Esophagus muscularis mucosa (tissue), 4 donors: Measurements from ENCODE around the gene SGIP1. TPM values are rescaled to one million over a fixed set of nuclear protein-coding genes. Genes with fewer than 3 reads are reported as not detected.

Source experiments
- DNase-seq: peaks from one replicate; pipeline ENCODE4 v3.0.0-alpha.2; 2017; ENCODE audit errors: extremely low spot score
- H3K27ac ChIP-seq, 4 donors: fragments of 200-600 bp; sonication (generic); replicated peaks in 1 of 4; 1 replicate in 3 of 4; 2 replicates in 1 of 4; pipeline ENCODE4 v1.5.1; 2016 to 2019; ENCODE audit warnings: mild to moderate bottlenecking in 1 of 4
- H3K27me3 ChIP-seq, 4 donors: fragments of 200-600 bp; sonication (generic); one replicate each; pipeline versions ENCODE4 v1.5.1 to v1.6.0; 2016 to 2019
- H3K36me3 ChIP-seq, 4 donors: fragments of 200-600 bp; sonication (generic); one replicate each; pipeline ENCODE4 v1.5.1; 2016 to 2019
- H3K4me1 ChIP-seq, 4 donors: fragments of 200-600 bp; sonication (generic); one replicate each; pipeline ENCODE4 v1.5.1; 2016 to 2019
- H3K4me3 ChIP-seq, 4 donors: fragments of 200-600 bp; sonication (generic); 1 replicate in 2 of 4; 2 replicates in 2 of 4; pipeline ENCODE4 v1.5.1; 2016 to 2019; ENCODE audit warnings: mild to moderate bottlenecking in 4 of 4, moderate library complexity in 1 of 4
- H3K9me3 ChIP-seq, 4 donors: fragments of 200-600 bp; sonication (generic); 1 replicate in 3 of 4; 2 replicates in 1 of 4; pipeline ENCODE4 v1.5.1; 2016 to 2019
- CTCF ChIP-seq, 3 experiments: fragments of 200-600 bp in 2 of 3; fragments of 450-650 bp in 1 of 3; sonication (generic) in 2 of 3; IDR thresholded peaks; one replicate each; pipeline ENCODE4 v1.5.1; 2017 to 2019; ENCODE audit warnings: antibody characterized with exemption in 3 of 3, mild to moderate bottlenecking in 2 of 3, moderate library complexity in 1 of 3
- EP300 ChIP-seq: sonication (generic); formaldehyde crosslinking; IDR thresholded peaks from one replicate; pipeline ENCODE4 v1.6.1; 2017; ENCODE audit warnings: antibody characterized with exemption
- POLR2A ChIP-seq: fragments of 450-650 bp; IDR thresholded peaks from one replicate; pipeline ENCODE4 v1.6.1; 2017; ENCODE audit warnings: antibody characterized with exemption, moderate library complexity, mild to moderate bottlenecking, low read depth
- POLR2AphosphoS5 ChIP-seq, 2 donors: sonication (generic); formaldehyde crosslinking; IDR thresholded peaks; one replicate each; pipeline ENCODE4 v1.6.1; 2017; ENCODE audit warnings: antibody characterized with exemption in 2 of 2
- WGBS: methylation state at CpG from one replicate; pipeline ENCODE4 v1.1.5; 2018; 5-methylcytosine and 5-hydroxymethylcytosine counted together
- intact Hi-C: fragments of 100-400 bp; cut with DNase I; formaldehyde crosslinking; loops from one replicate; pipeline ENCODE4 v1.15.1; 2023
- total RNA-seq, 4 donors: library from RNA; depleted of rRNA; stranded (reverse); fragments of >200 nt; gene quantifications; one replicate each; pipeline versions ENCODE4 v1.1.0 to v1.2.1, GENCODE V29; 2016

Gene SGIP1
- total RNA-seq, 4 donors from 2014 or later = 9.1 to 16.2 (median 11.8) TPM

DNA sequence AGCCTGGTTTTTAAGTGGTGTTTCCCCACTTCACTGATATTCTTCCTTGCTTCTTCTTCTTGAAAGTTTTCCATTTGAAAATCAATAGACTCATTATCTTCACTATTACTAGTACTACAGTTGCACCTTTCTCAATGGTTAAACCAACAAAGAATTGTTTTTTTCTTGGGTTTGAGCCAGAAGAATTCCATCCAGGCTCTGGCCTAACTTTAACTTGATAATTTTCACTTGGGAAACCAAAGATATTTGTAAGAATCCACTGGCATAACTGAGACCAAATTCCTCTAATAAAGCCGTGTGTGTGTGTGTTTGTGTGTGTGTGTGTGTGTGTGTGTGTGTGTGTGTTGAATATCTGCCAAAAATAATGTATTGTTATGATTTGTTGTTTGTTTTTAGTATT lies 103.2 kb downstream of the SGIP1 start:
- WGBS = 70% methylated on average over 1 of the region's 1 CpG

GRCh38 chr1:66641891-66642473 lies 108.0 kb downstream of the SGIP1 start:
- DNase-seq = no peak
- no peaks in the 10 kb centered on the region for H3K27me3 ChIP-seq
- no peaks in the 10 kb centered on the region for H3K9me3 ChIP-seq
- no peaks in the 10 kb centered on the region for H3K4me1 ChIP-seq
- peaks cover 0 to 14% (median 0%) of the 10 kb centered on the region in 4 donors for H3K36me3 ChIP-seq
- intact Hi-C loops = no loop called here
- H3K4me3 ChIP-seq = no peak overlapping the region
- 96% methylated on average over 4 of the region's 4 CpGs for WGBS
- H3K27ac ChIP-seq = no peak overlapping the region
- TF ChIP-seq POLR2A = no peak
- no peak for TF ChIP-seq POLR2AphosphoS5 (IDR thresholded peaks at IDR 0.05)
- TF ChIP-seq CTCF (IDR thresholded peaks at IDR 0.05) = no peak
- TF ChIP-seq EP300 = no peak

More for the DNA sequence above, 103.2 kb downstream of the SGIP1 start:
- no peaks in the 10 kb centered on the region for H3K4me1 ChIP-seq
- peaks cover 0 to 3% (median 0%) of the 10 kb centered on the region in 4 donors for H3K36me3 ChIP-seq
- no peak for DNase-seq
- H3K9me3 ChIP-seq = no peaks in the 10 kb centered on the region
- H3K27me3 ChIP-seq = no peaks in the 10 kb centered on the region
- no peak overlapping the region for H3K27ac ChIP-seq
- no peak for TF ChIP-seq CTCF (IDR thresholded peaks at IDR 0.05)
- no peak for TF ChIP-seq POLR2A
- TF ChIP-seq POLR2AphosphoS5 (IDR thresholded peaks at IDR 0.05) = no peak
- TF ChIP-seq EP300 = no peak
- no peak overlapping the region for H3K4me3 ChIP-seq
- intact Hi-C loops = no loop called here

- TF ChIP-seq EP300 (no peak), CTCF (IDR thresholded peaks at IDR 0.05) (no peak), POLR2AphosphoS5 (IDR thresholded peaks at IDR 0.05) (no peak), POLR2A (no peak)
- no peaks in the 10 kb centered on the region for H3K27me3 ChIP-seq
- whole genome bisulfite sequencing = 61% methylated on average over 3 of the region's 3 CpGs
- peaks cover 0 to 14% (median 0%) of the 10 kb centered on the region in 4 donors for H3K36me3 ChIP-seq
- no peak for DNase-seq
- intact Hi-C loops = no loop called here
- no peaks in the 10 kb centered on the region for H3K4me1 ChIP-seq
- H3K4me3 ChIP-seq = no peak overlapping the region
- H3K27ac ChIP-seq = no peak overlapping the region
- no peaks in the 10 kb centered on the region for H3K9me3 ChIP-seq
These were observed 109.0 kb downstream of the SGIP1 start for GRCh38 chr1:66642992-66643391.

GRCh38 chr1:66644331-66644730 lies 110.4 kb downstream of the SGIP1 start:
- Histone ChIP-seq H3K4me3 (no peak overlapping the region), H3K4me1 (no peaks in the 10 kb centered on the region), H3K36me3 (peaks cover 0 to 14% (median 2%) of the 10 kb centered on the region in 4 donors), H3K27me3 (no peaks in the 10 kb centered on the region), H3K9me3 (no peaks in the 10 kb centered on the region), H3K27ac (no peak overlapping the region)
- 82% methylated on average over 3 of the region's 3 CpGs for WGBS
- DNase-seq = no peak
- intact Hi-C loops = no loop called here
- no peak for TF ChIP-seq POLR2A
- no peak for TF ChIP-seq CTCF (IDR thresholded peaks at IDR 0.05)
- TF ChIP-seq POLR2AphosphoS5 (IDR thresholded peaks at IDR 0.05) = no peak
- no peak for TF ChIP-seq EP300
